HG02884 (cell line): ENCODE measurements around the gene RPS19BP1.
"Not testable (repeated sequence)": the region's sequence is repeated elsewhere in the genome, so short reads cannot be mapped to it uniquely, and the experiment has no call there.

ENCODE experiments used
- ATAC-seq: cut with Tn5 transposase; IDR thresholded peaks from one replicate; pipeline ENCODE4 v1.9.1; 2021; ENCODE audit warnings: mild to moderate bottlenecking, moderate library complexity; ENCODE audit not compliant: unreplicated experiment

The RPS19BP1 gene

GRCh38 chr22:39514373-39514973 lies 18.1 kb downstream of the RPS19BP1 start:
- ATAC-seq = no peak

- no peak for ATAC-seq
Observed at GRCh38 chr22:39513791-39514190, 18.8 kb downstream of the RPS19BP1 start.

- no peak for ATAC-seq
Observed at GRCh38 chr22:39512026-39512425, 20.5 kb downstream of the RPS19BP1 start.

- no peak for ATAC-seq
Observed at GRCh38 chr22:39511226-39511625, 21.3 kb downstream of the RPS19BP1 start.

GRCh38 chr22:39510529-39511149 lies 21.9 kb downstream of the RPS19BP1 start:
- no peak for ATAC-seq

- no peak for ATAC-seq
Observed at GRCh38 chr22:39508393-39508792, 24.2 kb downstream of the RPS19BP1 start.

- ATAC-seq = not testable (repeated sequence)
Observed at GRCh38 chr22:39507021-39507420, 25.5 kb downstream of the RPS19BP1 start.

- ATAC-seq = no peak
Observed at GRCh38 chr22:39504071-39504470, 28.5 kb downstream of the RPS19BP1 start.

- no peak for ATAC-seq
Observed at GRCh38 chr22:39503630-39504029, 28.9 kb downstream of the RPS19BP1 start.

- ATAC-seq = no peak
Observed at GRCh38 chr22:39502789-39503409, 29.6 kb downstream of the RPS19BP1 start.

GRCh38 chr22:39502109-39502788 lies 30.3 kb downstream of the RPS19BP1 start, which contains the start of gene MIEF1:
Gene MIEF1 (plus strand): TSS chr22:39502290. CDS start chr22:39511295, 9,005 bp downstream.
- ATAC-seq = peak; percentile 85

- no peak for ATAC-seq
Observed at GRCh38 chr22:39501644-39502108, 30.9 kb downstream of the RPS19BP1 start.

- ATAC-seq = no peak
Observed at GRCh38 chr22:39500101-39500500, 32.4 kb downstream of the RPS19BP1 start.

- ATAC-seq = no peak
Observed at GRCh38 chr22:39498802-39499201, 33.7 kb downstream of the RPS19BP1 start.

- no peak for ATAC-seq
Observed at GRCh38 chr22:39498368-39498767, 34.2 kb downstream of the RPS19BP1 start.

- no peak for ATAC-seq
Observed at GRCh38 chr22:39497429-39497828, 35.1 kb downstream of the RPS19BP1 start.

- no peak for ATAC-seq
Observed at GRCh38 chr22:39496131-39496838, 36.3 kb downstream of the RPS19BP1 start.

GRCh38 chr22:39494471-39495120 lies 38.0 kb downstream of the RPS19BP1 start:
- no peak for ATAC-seq

GRCh38 chr22:39493759-39494158 lies 38.8 kb downstream of the RPS19BP1 start:
- ATAC-seq = no peak

GRCh38 chr22:39492186-39492585 lies 40.4 kb downstream of the RPS19BP1 start:
- no peak for ATAC-seq
